ENCODE measurements around the gene SLC4A5. TPM values are rescaled to one million over a fixed set of nuclear protein-coding genes. Genes with fewer than 3 reads are reported as not detected.

Gene SLC4A5
- total RNA-seq, 1 experiment from 2014 or later: 1.8 TPM

GRCh38 chr2:74375838-74376237 is 32.6 kb upstream of the SLC4A5 start:
- intact Hi-C loops (cut with micrococcal nuclease; ENCODE audit: unreplicated experiment): no loop called here
- no peak for DNase-seq (ENCODE audit: low spot score)
- TF ChIP-seq EZH2 (IDR thresholded peaks at IDR 0.05; ENCODE audit: borderline replicate concordance, low read depth, low read length, poor library complexity, severe bottlenecking) (no peak), CTCF (conservative IDR thresholded peaks at IDR 0.05; ENCODE audit: low read depth, low read length) (no peak)
- Histone ChIP-seq H3K27ac (ENCODE audit: low read depth, low read length, poor library complexity, severe bottlenecking) (no peak overlapping the region), H3K27me3 (replicated peaks; ENCODE audit: insufficient read depth, low read depth, low read length, poor library complexity) (no peaks in the 10 kb centered on the region), H3K4me3 (ENCODE audit: low read depth, low read length, poor library complexity, severe bottlenecking) (no peak overlapping the region), H3K36me3 (ENCODE audit: insufficient read depth, low read length, poor library complexity, severe bottlenecking) (peaks cover 14% of the 10 kb centered on the region), H3K4me1 (ENCODE audit: insufficient read depth, low read length, poor library complexity, severe bottlenecking) (peaks cover 26% of the 10 kb centered on the region), H3K9me3 (ENCODE audit: low read depth, low read length, poor library complexity, severe bottlenecking) (no peaks in the 10 kb centered on the region)
- no TSS peak for BruUV-seq (replicated peaks)
- ChIA-PET CTCF (no interaction called here), POLR2A (ENCODE audit: low non-redundant PET) (no interaction called here)

GRCh38 chr2:74374509-74375205 is 31.4 kb upstream of the SLC4A5 start:
- no peak overlapping the region for H3K4me3 ChIP-seq (ENCODE audit: low read depth, low read length, poor library complexity, severe bottlenecking)

GRCh38 chr2:74373985-74374384 is 30.8 kb upstream of the SLC4A5 start:
- no peaks in the 10 kb centered on the region for H3K9me3 ChIP-seq (ENCODE audit: low read depth, low read length, poor library complexity, severe bottlenecking)
- peaks cover 27% of the 10 kb centered on the region for H3K36me3 ChIP-seq (ENCODE audit: insufficient read depth, low read length, poor library complexity, severe bottlenecking)
- no peak overlapping the region for H3K27ac ChIP-seq (ENCODE audit: low read depth, low read length, poor library complexity, severe bottlenecking)
- intact Hi-C loops (cut with micrococcal nuclease; ENCODE audit: unreplicated experiment): no loop called here
- no peak overlapping the region for H3K4me3 ChIP-seq (ENCODE audit: low read depth, low read length, poor library complexity, severe bottlenecking)
- H3K4me1 ChIP-seq (ENCODE audit: insufficient read depth, low read length, poor library complexity, severe bottlenecking): peaks cover 16% of the 10 kb centered on the region
- H3K27me3 ChIP-seq (replicated peaks; ENCODE audit: insufficient read depth, low read depth, low read length, poor library complexity): no peaks in the 10 kb centered on the region
- ChIA-PET CTCF (no interaction called here), POLR2A (ENCODE audit: low non-redundant PET) (no interaction called here)
- no TSS peak for BruUV-seq (replicated peaks)
- no peak for DNase-seq (ENCODE audit: low spot score)
- TF ChIP-seq CTCF (conservative IDR thresholded peaks at IDR 0.05; ENCODE audit: low read depth, low read length) (no peak), EZH2 (IDR thresholded peaks at IDR 0.05; ENCODE audit: borderline replicate concordance, low read depth, low read length, poor library complexity, severe bottlenecking) (no peak)

More at GRCh38 chr2:74374509-74375205, 31.4 kb upstream of the SLC4A5 start:
- no peak overlapping the region for H3K27ac ChIP-seq (ENCODE audit: low read depth, low read length, poor library complexity, severe bottlenecking)
- CTCF ChIA-PET: no interaction called here
- intact Hi-C loops (cut with micrococcal nuclease; ENCODE audit: unreplicated experiment): no loop called here
- no peaks in the 10 kb centered on the region for H3K27me3 ChIP-seq (replicated peaks; ENCODE audit: insufficient read depth, low read depth, low read length, poor library complexity)
- no peak for TF ChIP-seq EZH2 (IDR thresholded peaks at IDR 0.05; ENCODE audit: borderline replicate concordance, low read depth, low read length, poor library complexity, severe bottlenecking)
- TF ChIP-seq CTCF (conservative IDR thresholded peaks at IDR 0.05; ENCODE audit: low read depth, low read length): no peak
- H3K9me3 ChIP-seq (ENCODE audit: low read depth, low read length, poor library complexity, severe bottlenecking): no peaks in the 10 kb centered on the region
- POLR2A ChIA-PET (ENCODE audit: low non-redundant PET): no interaction called here
- peak; percentile 34 for DNase-seq (ENCODE audit: low spot score)
- H3K4me1 ChIP-seq (ENCODE audit: insufficient read depth, low read length, poor library complexity, severe bottlenecking): peaks cover 16% of the 10 kb centered on the region
- H3K36me3 ChIP-seq (ENCODE audit: insufficient read depth, low read length, poor library complexity, severe bottlenecking): peaks cover 23% of the 10 kb centered on the region
- no TSS peak for BruUV-seq (replicated peaks)

Data from A673 (cell line).